Naive thymus-derived CD4-positive, alpha-beta T cell (primary cell): Measurements from ENCODE around the gene WWP2. TPM values are rescaled to one million over a fixed set of nuclear protein-coding genes. Genes with fewer than 3 reads are reported as not detected.

ENCODE experiments used
- ATAC-seq: fragments of 150-1000 bp; cut with Tn5 transposase; 2 replicates; pipeline ENCODE4 v1.10.0; 2021; ENCODE audit warnings: mild to moderate bottlenecking, moderate library complexity
- CTCF ChIA-PET: fragments of 350-600 bp; sonication (Branson Sonifier 250); formaldehyde crosslinking; loops from one replicate; lab custom pipeline; 2021; ENCODE audit warnings: antibody characterized with exemption; lab: Charles Lee
- POLR2A ChIA-PET: fragments of 350-600 bp; sonication (Branson Sonifier 250); formaldehyde crosslinking; loops from one replicate; lab custom pipeline; 2021; ENCODE audit warnings: antibody characterized with exemption, inconsistent platforms; lab: Charles Lee
- DNase-seq, 9 donors: peaks; one replicate each; pipeline versions ENCODE4 v3.0.0 to v3.0.0-alpha.2; 2020 to 2022; ENCODE audit warnings: mixed read lengths in 1 of 9
- H3K27ac ChIP-seq: one replicate; pipeline ENCODE4 v1.7.0; 2013; ENCODE audit warnings: mild to moderate bottlenecking, low read depth, low read length, moderate library complexity
- H3K27me3 ChIP-seq, 2 donors: one replicate each; pipeline ENCODE4 v1.7.0; 2013; ENCODE audit warnings: low read length in 2 of 2, mild to moderate bottlenecking in 2 of 2, moderate library complexity in 2 of 2; ENCODE audit not compliant: control insufficient read depth in 2 of 2, insufficient read depth in 2 of 2
- H3K36me3 ChIP-seq, 3 experiments: 1 replicate in 2 of 3; 2 replicates in 1 of 3; pipeline ENCODE4 v1.7.0; 2013; ENCODE audit warnings: low read length in 3 of 3, mild to moderate bottlenecking in 3 of 3, moderate library complexity in 1 of 3; ENCODE audit not compliant: insufficient read depth in 3 of 3, control insufficient read depth in 2 of 3
- H3K4me1 ChIP-seq, 2 donors: one replicate each; pipeline ENCODE4 v1.7.0; 2013; ENCODE audit warnings: low read length in 2 of 2, mild to moderate bottlenecking in 2 of 2, moderate library complexity in 1 of 2; ENCODE audit not compliant: control insufficient read depth in 2 of 2, insufficient read depth in 2 of 2
- H3K4me3 ChIP-seq: 2 replicates; pipeline ENCODE4 v1.7.0; 2013; ENCODE audit warnings: mild to moderate bottlenecking, low read length
- H3K9me3 ChIP-seq, 3 experiments: 1 replicate in 2 of 3; 2 replicates in 1 of 3; pipeline ENCODE4 v1.7.0; 2013; ENCODE audit warnings: low read length in 3 of 3; ENCODE audit not compliant: control insufficient read depth in 2 of 3
- H3K27ac Mint-ChIP-seq, 9 donors: one replicate each; pipeline ENCODE4 v1.8.0; 2020 to 2022; ENCODE audit warnings: mixed read lengths in 9 of 9, mild to moderate bottlenecking in 8 of 9, moderate library complexity in 5 of 9, inconsistent platforms in 2 of 9
- H3K27me3 Mint-ChIP-seq, 5 donors: one replicate each; pipeline ENCODE4 v1.8.0; 2021 to 2022; ENCODE audit warnings: mixed read lengths in 5 of 5, mild to moderate bottlenecking in 1 of 5
- H3K36me3 Mint-ChIP-seq, 5 donors: one replicate each; pipeline ENCODE4 v1.8.0; 2020 to 2022; ENCODE audit warnings: mixed read lengths in 5 of 5, mild to moderate bottlenecking in 3 of 5, inconsistent platforms in 1 of 5
- H3K4me1 Mint-ChIP-seq, 7 donors: one replicate each; pipeline ENCODE4 v1.8.0; 2020 to 2022; ENCODE audit warnings: mixed read lengths in 7 of 7, mild to moderate bottlenecking in 3 of 7, inconsistent platforms in 1 of 7
- H3K4me3 Mint-ChIP-seq, 10 donors: one replicate each; pipeline ENCODE4 v1.8.0; 2020 to 2022; ENCODE audit warnings: mild to moderate bottlenecking in 10 of 10, mixed read lengths in 10 of 10, moderate library complexity in 6 of 10, inconsistent platforms in 2 of 10
- H3K9me3 Mint-ChIP-seq, 11 donors: one replicate each; pipeline ENCODE4 v1.8.0; 2020 to 2022; ENCODE audit warnings: mixed read lengths in 11 of 11, mild to moderate bottlenecking in 4 of 11, inconsistent platforms in 1 of 11, moderate library complexity in 1 of 11
- intact Hi-C, 2 donors: fragments of 100-400 bp; cut with micrococcal nuclease; formaldehyde crosslinking; loops; one replicate each; pipeline ENCODE4 v1.15.1; 2023
- polyA plus RNA-seq, 2 donors: library from polyadenylated mRNA; unstranded; fragments of 300-500 nt; fragmentation: Illumina TruSeq; gene quantifications; one replicate each; pipeline ENCODE4 v1.2.3, GENCODE V29; 2021
- total RNA-seq, 6 experiments: library from RNA in 5 of 6; stranded (reverse) in 5 of 6; gene quantifications; 1 replicate in 5 of 6; 2 replicates in 1 of 6; pipeline ENCODE4 v1.2.3 and lab custom pipeline; 2021 to 2026

The WWP2 gene
- total and polyA plus RNA-seq, 7 experiments from 2014 or later, result 29.2 to 81.3 (median 64.7) TPM

GRCh38 chr16:69744363-69745231, 17.5 kb upstream of the WWP2 start:
- ChIA-PET CTCF (no interaction called here), POLR2A (interaction anchor here (0.6 to 1.6 kb wide), 2 partner anchors 10 to 93 kb away, joined by 3 to 7 read pairs; partner anchors contain the start of gene NOB1)
- Histone ChIP-seq H3K4me1 (no peaks in the 10 kb centered on the region), H3K4me3 (no peak overlapping the region), H3K27me3 (no peaks in the 10 kb centered on the region), H3K9me3 (no peaks in the 10 kb centered on the region), H3K36me3 (peaks cover 12 to 92% (median 39%) of the 10 kb centered on the region in 3 experiments), H3K27ac (no peak overlapping the region)
- Mint-ChIP-seq H3K27me3 (no peaks in the 10 kb centered on the region), H3K27ac (peak overlapping the region in 2 of 9 donors; percentile 47 to 88), H3K4me3 (no peak overlapping the region), H3K36me3 (peaks cover 13 to 63% (median 36%) of the 10 kb centered on the region in 5 donors), H3K9me3 (no peaks in the 10 kb centered on the region), H3K4me1 (peaks cover 0 to 8% (median 2%) of the 10 kb centered on the region in 7 donors)
- no peak for ATAC-seq
- intact Hi-C loops, result no loop called here
- no peak for DNase-seq

GRCh38 chr16:69745232-69745612, 16.9 kb upstream of the WWP2 start:
- Mint-ChIP-seq H3K9me3 (no peaks in the 10 kb centered on the region), H3K27me3 (no peaks in the 10 kb centered on the region), H3K27ac (peak overlapping the region in 1 of 9 donors; percentile 32), H3K4me1 (peaks cover 0 to 8% (median 2%) of the 10 kb centered on the region in 7 donors), H3K4me3 (no peak overlapping the region), H3K36me3 (peaks cover 13 to 62% (median 36%) of the 10 kb centered on the region in 5 donors)
- Histone ChIP-seq H3K36me3 (peaks cover 12 to 95% (median 41%) of the 10 kb centered on the region in 3 experiments), H3K4me3 (no peak overlapping the region), H3K27me3 (no peaks in the 10 kb centered on the region), H3K4me1 (no peaks in the 10 kb centered on the region), H3K9me3 (no peaks in the 10 kb centered on the region), H3K27ac (no peak overlapping the region)
- CTCF ChIA-PET, result interaction anchor here (1.3 kb wide), 1 partner anchor 9 kb away, joined by 4 read pairs; the partner anchor contains the start of gene NOB1
- DNase-seq (no peak), ATAC-seq (no peak)
- intact Hi-C loops, result no loop called here
- POLR2A ChIA-PET, result interaction anchor here (0.5 to 1.6 kb wide), 3 partner anchors 9 to 182 kb away, joined by 3 to 7 read pairs (median 3); partner anchors contain the start of gene NOB1

- Mint-ChIP-seq H3K9me3 (no peaks in the 10 kb centered on the region), H3K36me3 (peaks cover 13 to 64% (median 34%) of the 10 kb centered on the region in 5 donors)
- POLR2A ChIA-PET, result interaction anchor here (0.5 to 1.6 kb wide), 2 partner anchors 8 to 181 kb away, joined by 3 to 7 read pairs; partner anchors contain the start of gene NOB1
Measured at GRCh38 chr16:69745959-69746358, 16.2 kb upstream of the WWP2 start.

GRCh38 chr16:69747115-69747514, 15.0 kb upstream of the WWP2 start:
- Mint-ChIP-seq H3K27me3 (no peaks in the 10 kb centered on the region), H3K36me3 (peaks cover 13 to 64% (median 28%) of the 10 kb centered on the region in 5 donors), H3K9me3 (no peaks in the 10 kb centered on the region), H3K27ac (peak overlapping the region in 2 of 9 donors; percentile 9 to 78), H3K4me3 (no peak overlapping the region), H3K4me1 (peaks cover 2 to 9% (median 5%) of the 10 kb centered on the region in 7 donors)
- ChIA-PET CTCF (no interaction called here), POLR2A (interaction anchor here (1.6 kb wide), 1 partner anchor 15 kb away, joined by 4 read pairs; no protein-coding TSS in a partner anchor)
- no peaks in the 10 kb centered on the region for H3K9me3 ChIP-seq
- ATAC-seq (no peak), DNase-seq (no peak)
- H3K36me3 ChIP-seq, result peaks cover 17 to 94% (median 44%) of the 10 kb centered on the region in 3 experiments
- intact Hi-C loops, result no loop called here
- H3K4me1 ChIP-seq, result no peaks in the 10 kb centered on the region
- H3K4me3 ChIP-seq, result no peak overlapping the region
- H3K27me3 ChIP-seq, result no peaks in the 10 kb centered on the region
- H3K27ac ChIP-seq, result no peak overlapping the region

More at GRCh38 chr16:69745959-69746358, 16.2 kb upstream of the WWP2 start:
- intact Hi-C loops, result no loop called here
- H3K4me3 Mint-ChIP-seq, result no peak overlapping the region
- Histone ChIP-seq H3K27ac (no peak overlapping the region), H3K4me3 (no peak overlapping the region), H3K36me3 (peaks cover 17 to 97% (median 44%) of the 10 kb centered on the region in 3 experiments), H3K4me1 (no peaks in the 10 kb centered on the region), H3K9me3 (no peaks in the 10 kb centered on the region), H3K27me3 (no peaks in the 10 kb centered on the region)
- no peak for DNase-seq
- H3K27me3 Mint-ChIP-seq, result no peaks in the 10 kb centered on the region
- CTCF ChIA-PET, result interaction anchor here (1.3 kb wide), 1 partner anchor 9 kb away, joined by 4 read pairs; the partner anchor contains the start of gene NOB1
- peaks cover 0 to 8% (median 3%) of the 10 kb centered on the region in 7 donors for H3K4me1 Mint-ChIP-seq
- ATAC-seq, result no peak
- H3K27ac Mint-ChIP-seq, result peak overlapping the region in 2 of 9 donors; percentile 5 to 32

GRCh38 chr16:69748694-69749345, 13.3 kb upstream of the WWP2 start:
- DNase-seq (no peak), ATAC-seq (no peak)
- Histone ChIP-seq H3K27me3 (no peaks in the 10 kb centered on the region), H3K9me3 (no peaks in the 10 kb centered on the region), H3K27ac (no peak overlapping the region), H3K4me3 (no peak overlapping the region), H3K36me3 (peaks cover 4 to 77% (median 41%) of the 10 kb centered on the region in 3 experiments), H3K4me1 (peaks cover 10% of the 10 kb centered on the region in 2 donors)
- Mint-ChIP-seq H3K27ac (peak overlapping the region in 1 of 9 donors; percentile 9), H3K36me3 (peaks cover 7 to 54% (median 19%) of the 10 kb centered on the region in 5 donors), H3K4me1 (peaks cover 14 to 23% (median 20%) of the 10 kb centered on the region in 7 donors), H3K4me3 (no peak overlapping the region), H3K27me3 (no peaks in the 10 kb centered on the region), H3K9me3 (no peaks in the 10 kb centered on the region)
- ChIA-PET CTCF (no interaction called here), POLR2A (interaction anchor here (0.7 to 1.6 kb wide), 3 partner anchors 13 to 21 kb away, joined by 3 to 6 read pairs (median 4); no protein-coding TSS in a partner anchor)
- intact Hi-C loops, result no loop called here

- Mint-ChIP-seq H3K27me3 (peaks cover 0 to 7% (median 0%) of the 10 kb centered on the region in 5 donors), H3K4me3 (peak overlapping the region; percentile 98 to 100 (median 100)), H3K27ac (peak overlapping the region; percentile 92 to 100 (median 98)), H3K9me3 (peaks cover 0 to 2% (median 0%) of the 10 kb centered on the region in 11 donors), H3K36me3 (peaks cover 3 to 24% (median 8%) of the 10 kb centered on the region in 5 donors), H3K4me1 (peaks cover 23 to 36% (median 27%) of the 10 kb centered on the region in 7 donors)
- ATAC-seq (no peak), DNase-seq (no peak)
- CTCF ChIA-PET, result interaction anchor here (0.5 to 3.0 kb wide), 16 partner anchors 8 to 359 kb away, joined by 3 to 43 read pairs (median 4); partner anchors contain the start of gene NQO1
- H3K9me3 ChIP-seq, result no peaks in the 10 kb centered on the region
- H3K36me3 ChIP-seq, result peaks cover 4 to 30% (median 7%) of the 10 kb centered on the region in 3 experiments
- H3K4me1 ChIP-seq, result peaks cover 13 to 17% of the 10 kb centered on the region in 2 donors
- intact Hi-C loops, result loop anchor here (1.0 to 10.0 kb wide), 9 partner anchors 8 to 415 kb away; partner anchors contain the start of genes CYB5B (in 2 of the 2), NQO1 (in 2 of the 2), TERF2 (in 2 of the 2) and WWP2 (in 2 of the 2)
- peak overlapping the region; percentile 91 for H3K4me3 ChIP-seq
- POLR2A ChIA-PET, result interaction anchor here (0.5 to 3.7 kb wide), 14 partner anchors 9 to 358 kb away, joined by 3 to 49 read pairs (median 4); partner anchors contain the start of genes NQO1 and WWP2
- H3K27ac ChIP-seq, result peak overlapping the region; percentile 89
- no peaks in the 10 kb centered on the region for H3K27me3 ChIP-seq
Measured at GRCh38 chr16:69754143-69754468, 8.0 kb upstream of the WWP2 start.
